Measurements from ENCODE around the gene FLYWCH2. TPM values are rescaled to one million over a fixed set of nuclear protein-coding genes. Genes with fewer than 3 reads are reported as not detected.
"Not testable (repeated sequence)": the region's sequence is repeated elsewhere in the genome, so short reads cannot be mapped to it uniquely, and the experiment has no call there.

FLYWCH2 gene
- polyA plus RNA-seq, 1 donor: 15.2 TPM

GRCh38 chr16:2936436-2937011 is 53.5 kb downstream of the FLYWCH2 start:
- DNase-seq: no peak

DNA sequence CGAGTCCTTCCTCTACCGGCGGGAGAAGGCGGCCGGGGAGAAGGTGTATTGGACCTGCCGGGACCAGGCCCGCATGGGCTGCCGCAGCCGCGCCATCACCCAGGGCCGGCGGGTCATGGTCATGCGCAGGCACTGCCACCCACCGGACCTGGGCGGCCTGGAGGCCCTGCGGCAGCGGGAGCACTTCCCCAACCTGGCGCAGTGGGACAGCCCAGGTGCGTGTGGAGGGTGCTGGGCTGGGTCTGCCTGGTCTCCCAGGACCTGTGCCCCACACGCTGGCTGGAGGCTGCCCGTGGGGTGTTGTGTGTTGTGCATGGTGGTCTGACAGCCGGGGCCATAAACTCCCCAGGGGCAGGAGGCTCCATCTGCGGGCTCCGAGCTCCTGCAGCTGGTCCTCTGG is 54.2 kb downstream of the FLYWCH2 start:
- no peak for DNase-seq

GRCh38 chr16:2938206-2938605 is 55.2 kb downstream of the FLYWCH2 start:
- DNase-seq: no peak

- DNase-seq: no peak
Measured at GRCh38 chr16:2939968-2940367, 57.0 kb downstream of the FLYWCH2 start.

DNA sequence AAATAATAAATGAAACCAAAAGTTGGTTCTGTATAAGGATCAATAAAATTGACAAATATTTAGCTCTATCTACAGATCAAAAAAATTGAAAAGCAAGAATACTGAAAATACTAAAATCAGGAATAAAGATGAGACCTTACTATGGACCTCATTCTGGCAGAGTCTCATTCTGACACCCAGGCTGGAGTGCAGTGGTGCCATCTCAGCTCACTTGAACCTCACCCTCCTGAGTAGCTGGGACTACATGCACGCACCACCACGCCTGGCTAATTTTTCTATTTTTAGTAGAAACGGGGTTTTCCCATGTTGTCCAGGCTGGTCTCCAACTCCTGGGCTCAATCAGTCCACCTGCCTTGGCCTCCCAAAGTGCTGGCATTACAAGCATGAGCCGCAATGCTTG is 59.0 kb downstream of the FLYWCH2 start:
- DNase-seq: no peak

GRCh38 chr16:2943716-2944115 is 60.7 kb downstream of the FLYWCH2 start:
- DNase-seq: not testable (repeated sequence)

DNA sequence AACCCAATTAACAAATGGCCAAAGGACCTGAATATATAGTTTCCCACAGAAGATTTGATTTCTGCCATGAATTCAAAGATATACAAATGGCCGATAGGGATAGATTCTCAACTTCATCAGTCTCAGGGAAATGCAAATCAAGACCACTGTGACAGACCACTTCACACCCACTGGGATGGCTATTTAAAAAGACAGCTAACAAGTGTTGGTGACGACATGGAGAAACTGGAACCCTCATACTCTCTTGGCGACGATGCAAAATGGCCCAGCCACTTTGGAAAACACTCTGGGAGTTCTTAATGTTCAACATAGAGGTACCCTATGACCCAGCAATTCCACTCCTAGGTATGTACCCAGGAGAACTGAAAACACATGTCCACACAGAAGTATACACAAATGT is 63.6 kb downstream of the FLYWCH2 start:
- no peak for DNase-seq

Other genes with a start within 250 kb of the FLYWCH2 start
- 22.2 TPM for gene KCTD5, start 200.7 kb upstream of the FLYWCH2 start, polyA plus RNA-seq (ENCODE audit: insufficient read length)
- 1.3 TPM for gene PRSS27, start 163.0 kb upstream of the FLYWCH2 start, polyA plus RNA-seq (ENCODE audit: insufficient read length)
- gene SRRM2, start 130.6 kb upstream of the FLYWCH2 start, polyA plus RNA-seq (ENCODE audit: insufficient read length): 820 TPM
- 182 TPM for gene ELOB, start 105.9 kb upstream of the FLYWCH2 start, polyA plus RNA-seq (ENCODE audit: insufficient read length)
- 0.20 TPM for gene PRSS33, start 95.7 kb upstream of the FLYWCH2 start, polyA plus RNA-seq (ENCODE audit: insufficient read length)
- gene PRSS41, start 84.7 kb upstream of the FLYWCH2 start, polyA plus RNA-seq (ENCODE audit: insufficient read length): not detected
- gene PRSS21, start 66.0 kb upstream of the FLYWCH2 start, polyA plus RNA-seq (ENCODE audit: insufficient read length): 0.22 TPM
- 0.48 TPM for gene ZG16B, start 52.9 kb upstream of the FLYWCH2 start, polyA plus RNA-seq (ENCODE audit: insufficient read length)
- gene PRSS22, start 25.0 kb upstream of the FLYWCH2 start, polyA plus RNA-seq (ENCODE audit: insufficient read length): 8.2 TPM
- 16.4 TPM for gene FLYWCH1, start 28.7 kb downstream of the FLYWCH2 start, polyA plus RNA-seq (ENCODE audit: insufficient read length)
- gene KREMEN2, start 81.1 kb downstream of the FLYWCH2 start, polyA plus RNA-seq (ENCODE audit: insufficient read length): 1.4 TPM
- gene PAQR4, start 86.1 kb downstream of the FLYWCH2 start, polyA plus RNA-seq (ENCODE audit: insufficient read length): 9.6 TPM
- 22.0 TPM for gene PKMYT1, start 97.2 kb downstream of the FLYWCH2 start, polyA plus RNA-seq (ENCODE audit: insufficient read length)
- 2.0 TPM for gene CLDN9, start 129.7 kb downstream of the FLYWCH2 start, polyA plus RNA-seq (ENCODE audit: insufficient read length)
- gene CLDN6, start 135.0 kb downstream of the FLYWCH2 start, polyA plus RNA-seq (ENCODE audit: insufficient read length): 29.6 TPM
- 6.7 TPM for gene TNFRSF12A, start 137.2 kb downstream of the FLYWCH2 start, polyA plus RNA-seq (ENCODE audit: insufficient read length)
- 56.2 TPM for gene HCFC1R1, start 140.7 kb downstream of the FLYWCH2 start, polyA plus RNA-seq (ENCODE audit: insufficient read length)
- 29.5 TPM for gene THOC6, start 140.8 kb downstream of the FLYWCH2 start, polyA plus RNA-seq (ENCODE audit: insufficient read length)
- gene BICDL2, start 153.7 kb downstream of the FLYWCH2 start, polyA plus RNA-seq (ENCODE audit: insufficient read length): 2.6 TPM
- 1.7 TPM for gene MMP25, start 163.3 kb downstream of the FLYWCH2 start, polyA plus RNA-seq (ENCODE audit: insufficient read length)
- 23.4 TPM for gene IL32, start 182.4 kb downstream of the FLYWCH2 start, polyA plus RNA-seq (ENCODE audit: insufficient read length)
- gene ZSCAN10, start 216.1 kb downstream of the FLYWCH2 start, polyA plus RNA-seq (ENCODE audit: insufficient read length): 0.10 TPM
- gene ZNF205, start 229.4 kb downstream of the FLYWCH2 start, polyA plus RNA-seq (ENCODE audit: insufficient read length): 15.2 TPM